Liver (tissue), 9 donors: Measurements from ENCODE around the gene ALPK3. TPM values are rescaled to one million over a fixed set of nuclear protein-coding genes. Genes with fewer than 3 reads are reported as not detected.
"Not testable (repeated sequence)": the region's sequence is repeated elsewhere in the genome, so short reads cannot be mapped to it uniquely, and the experiment has no call there.

Experiments used
- DNase-seq: peaks from one replicate; pipeline ENCODE4 v3.0.0-alpha.2; 2017; ENCODE audit warnings: low spot score
- H3K27ac ChIP-seq, 2 donors: one replicate each; pipeline ENCODE4 v1.7.0; 2013; ENCODE audit warnings: inconsistent platforms in 2 of 2, low read length in 2 of 2, control low read depth in 1 of 2, low read depth in 1 of 2, mild to moderate bottlenecking in 1 of 2
- H3K27me3 ChIP-seq, 4 donors: one replicate each; pipeline versions ENCODE4 v1.6.1 to v1.7.0; 2013; ENCODE audit warnings: low read length in 3 of 4, inconsistent platforms in 1 of 4, mild to moderate bottlenecking in 1 of 4, moderate library complexity in 1 of 4; ENCODE audit not compliant: control insufficient read depth in 4 of 4, insufficient read depth in 4 of 4
- H3K36me3 ChIP-seq, 4 donors: one replicate each; pipeline versions ENCODE4 v1.6.1 to v1.7.0; 2013; ENCODE audit warnings: low read length in 3 of 4, mild to moderate bottlenecking in 3 of 4, low read depth in 1 of 4, moderate library complexity in 1 of 4; ENCODE audit not compliant: control insufficient read depth in 4 of 4, insufficient read depth in 3 of 4
- H3K4me1 ChIP-seq, 4 donors: one replicate each; pipeline versions ENCODE4 v1.6.1 to v1.7.0; 2013; ENCODE audit warnings: low read length in 3 of 4, mild to moderate bottlenecking in 3 of 4, moderate library complexity in 1 of 4; ENCODE audit not compliant: control insufficient read depth in 4 of 4, insufficient read depth in 4 of 4
- H3K4me3 ChIP-seq, 3 donors: one replicate each; pipeline versions ENCODE4 v1.6.1 to v1.7.0; 2013; ENCODE audit warnings: low read length in 3 of 3, control low read depth in 1 of 3, low read depth in 1 of 3, mild to moderate bottlenecking in 1 of 3
- H3K9ac ChIP-seq, 2 donors: one replicate each; pipeline ENCODE4 v1.7.0; 2013; ENCODE audit warnings: low read length in 2 of 2, mild to moderate bottlenecking in 2 of 2, moderate library complexity in 2 of 2, control low read depth in 1 of 2, low read depth in 1 of 2
- H3K9me3 ChIP-seq, 4 donors: one replicate each; pipeline versions ENCODE4 v1.6.1 to v1.7.0; 2013; ENCODE audit warnings: low read length in 3 of 4; ENCODE audit not compliant: control insufficient read depth in 4 of 4
- CTCF ChIP-seq: fragments of 150-350 bp; IDR thresholded peaks from 2 replicates; pipeline ENCODE4 v1.5.1; 2017; ENCODE audit warnings: improper control_type of control experiment, low read depth, low read length; ENCODE audit not compliant: missing input control
- EGR1 ChIP-seq, 2 donors: IDR thresholded peaks; 2 replicates each; pipeline ENCODE4 v1.6.1; 2016 to 2018; ENCODE audit warnings: antibody characterized with exemption in 2 of 2, low read depth in 2 of 2
- FOXA1 ChIP-seq: IDR thresholded peaks from 2 replicates; pipeline ENCODE4 v1.6.1; 2016; ENCODE audit warnings: antibody characterized with exemption
- FOXA2 ChIP-seq: IDR thresholded peaks from 2 replicates; pipeline ENCODE4 v1.6.1; 2016; ENCODE audit warnings: antibody characterized with exemption
- HNF4A ChIP-seq, 2 donors: conservative IDR thresholded peaks; 2 replicates each; pipeline ENCODE4 v1.6.1; 2016; ENCODE audit warnings: antibody characterized with exemption in 2 of 2, mild to moderate bottlenecking in 2 of 2
- HNF4G ChIP-seq: IDR thresholded peaks from 2 replicates; pipeline ENCODE4 v1.6.1; 2016; ENCODE audit warnings: antibody characterized with exemption
- JUND ChIP-seq, 2 donors: IDR thresholded peaks; 2 replicates each; pipeline ENCODE4 v1.6.1; 2016; ENCODE audit warnings: antibody characterized with exemption in 2 of 2
- REST ChIP-seq: IDR thresholded peaks from 2 replicates; pipeline ENCODE4 v1.6.1; 2016; ENCODE audit warnings: antibody characterized with exemption, mild to moderate bottlenecking
- RXRA ChIP-seq, 2 donors: IDR thresholded peaks; 2 replicates each; pipeline ENCODE4 v1.6.1; 2017 to 2018; ENCODE audit warnings: antibody characterized with exemption in 2 of 2, mild to moderate bottlenecking in 1 of 2
- ZBTB33 ChIP-seq: IDR thresholded peaks from 2 replicates; pipeline ENCODE4 v1.6.1; 2016; ENCODE audit warnings: antibody characterized with exemption
- WGBS: extraction: QIAGEN DNeasy Blood & Tissue Kit; methylation state at CpG from one replicate; pipeline ENCODE4 v1.1.7; 2013; 5-methylcytosine and 5-hydroxymethylcytosine counted together
- polyA plus RNA-seq, 2 donors: library from polyadenylated mRNA; stranded (reverse) in 1 of 2; unstranded in 1 of 2; fragments of 200-250 nt in 1 of 2; fragments of >200 nt in 1 of 2; fragmentation: Nextera tagmentation in 1 of 2; extraction: Ambion mirVana in 1 of 2; gene quantifications; one replicate each; pipeline versions ENCODE4 v1.2.1 to v1.2.3, GENCODE V29; 2013 to 2015
- total RNA-seq, 2 donors: library from RNA; depleted of rRNA; stranded (reverse); fragments of >200 nt; gene quantifications; one replicate each; pipeline ENCODE4 v1.2.3, GENCODE V29; 2014
- TF ChIP-seq, protein P1 (sequence below): IDR thresholded peaks from 2 replicates; pipeline ENCODE4 v1.6.1; 2016; ENCODE audit warnings: antibody characterized with exemption
- donor health status: healthy.
- donor health status: healthy.
- donor health status: healthy.
- donor health status: healthy.
- donor health status: healthy.

Gene ALPK3
- total and polyA plus RNA-seq, 4 donors, result 0.96 to 10.0 (median 2.8) TPM

- 92% methylated on average over 5 of the region's 5 CpGs for WGBS
- Histone ChIP-seq H3K4me3 (no peak overlapping the region), H3K27ac (no peak overlapping the region), H3K9ac (no peak overlapping the region), H3K4me1 (peaks cover 0 to 8% (median 4%) of the 10 kb centered on the region in 4 donors), H3K9me3 (no peaks in the 10 kb centered on the region), H3K36me3 (no peaks in the 10 kb centered on the region), H3K27me3 (no peaks in the 10 kb centered on the region)
- no peak for DNase-seq
- TF ChIP-seq HNF4A (conservative IDR thresholded peaks at IDR 0.05) (peak in 1 of 2 donors; percentile 49), CTCF (no peak)
Observed at GRCh38 chr15:84874981-84875699, 58.0 kb downstream of the ALPK3 start.

DNA sequence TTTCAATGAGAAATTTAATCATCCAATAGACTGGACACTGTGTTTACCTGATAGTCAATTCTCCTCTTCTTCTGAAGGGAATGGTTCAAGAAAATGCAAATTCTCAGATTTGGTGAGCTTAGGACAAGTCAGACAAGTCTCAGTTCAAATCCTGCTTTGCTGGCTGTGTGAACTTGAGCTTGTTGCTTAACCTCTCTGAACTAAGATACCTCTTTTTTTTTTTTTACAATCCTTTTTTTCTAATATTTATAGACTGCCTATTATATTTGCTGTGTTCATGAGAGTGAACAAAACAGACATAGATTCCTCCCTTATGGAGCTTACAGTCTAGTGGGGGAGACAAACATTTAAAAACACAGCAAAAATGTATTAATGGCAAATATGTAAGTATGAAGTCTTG, 59.1 kb downstream of the ALPK3 start:
- H3K4me1 ChIP-seq, result peaks cover 0 to 8% (median 4%) of the 10 kb centered on the region in 4 donors
- H3K36me3 ChIP-seq, result no peaks in the 10 kb centered on the region

DNA sequence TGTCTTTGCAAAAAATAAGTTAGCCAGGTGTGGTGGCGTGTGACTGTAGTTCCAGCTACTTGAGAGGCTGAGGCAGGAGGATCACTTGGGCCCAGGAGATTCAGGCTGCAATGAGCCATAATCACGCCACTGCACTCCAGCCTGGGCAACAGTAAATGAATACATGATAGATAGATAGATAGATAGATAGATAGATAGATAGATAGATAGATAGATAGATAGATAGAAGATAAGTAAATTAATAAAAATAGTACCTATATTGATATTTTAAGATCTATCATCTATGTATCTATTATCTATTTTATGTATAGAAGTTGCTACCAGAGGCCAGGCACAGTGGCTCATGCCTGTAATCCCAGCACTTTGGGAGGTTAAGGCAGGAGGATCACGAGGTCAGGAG, 60.5 kb downstream of the ALPK3 start:
- H3K36me3 ChIP-seq, H3K4me3 ChIP-seq, DNase-seq, H3K27ac ChIP-seq, H3K9ac ChIP-seq, H3K4me1 ChIP-seq, H3K9me3 ChIP-seq, H3K27me3 ChIP-seq: not testable (repeated sequence)
- WGBS, result 94% methylated on average over 3 of the region's 3 CpGs

More for the DNA sequence above, 59.1 kb downstream of the ALPK3 start:
- no peak for DNase-seq
- Histone ChIP-seq H3K4me3 (no peak overlapping the region), H3K27ac (no peak overlapping the region), H3K9me3 (no peaks in the 10 kb centered on the region), H3K9ac (no peak overlapping the region), H3K27me3 (no peaks in the 10 kb centered on the region)
- no peak for TF ChIP-seq FOXA2
- TF ChIP-seq REST, result no peak
- no peak for TF ChIP-seq FOXA1
- TF ChIP-seq EGR1 (IDR thresholded peaks at IDR 0.05; ENCODE audit: low read depth in 2 of 2), result no peak
- no peak for TF ChIP-seq HNF4G
- no peak for TF ChIP-seq RXRA (IDR thresholded peaks at IDR 0.05)
- TF ChIP-seq JUND (IDR thresholded peaks at IDR 0.05), result no peak
- TF ChIP-seq, protein P1, sequence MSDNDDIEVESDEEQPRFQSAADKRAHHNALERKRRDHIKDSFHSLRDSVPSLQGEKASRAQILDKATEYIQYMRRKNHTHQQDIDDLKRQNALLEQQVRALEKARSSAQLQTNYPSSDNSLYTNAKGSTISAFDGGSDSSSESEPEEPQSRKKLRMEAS, result no peak
- no peak for TF ChIP-seq ZBTB33
